NCI-H1105 treated with DMSO at 0.1 percent for 48 hours (cell line): Measurements from ENCODE around the gene AHNAK2.
"Not testable (repeated sequence)": the region's sequence is repeated elsewhere in the genome, so short reads cannot be mapped to it uniquely, and the experiment has no call there.

ENCODE experiments used
- DNase-seq: peaks from one replicate; lab custom pipeline; 2025; lab: John Stamatoyannopoulos, UW

The AHNAK2 gene

GRCh38 chr14:104951863-104952657 is 26.1 kb downstream of the AHNAK2 start:
- DNase-seq, result not testable (repeated sequence)

- DNase-seq, result not testable (repeated sequence)
These were observed 27.5 kb downstream of the AHNAK2 start for GRCh38 chr14:104950701-104951100.

GRCh38 chr14:104950021-104950420 is 28.2 kb downstream of the AHNAK2 start:
- no peak for DNase-seq

GRCh38 chr14:104949406-104949955 is 28.7 kb downstream of the AHNAK2 start:
- DNase-seq, result not testable (repeated sequence)

- no peak for DNase-seq
These were observed 29.5 kb downstream of the AHNAK2 start for GRCh38 chr14:104948736-104949031.

GRCh38 chr14:104947881-104948735 is 30.1 kb downstream of the AHNAK2 start:
- DNase-seq, result not testable (repeated sequence)

GRCh38 chr14:104947201-104947600 is 31.0 kb downstream of the AHNAK2 start:
- DNase-seq, result not testable (repeated sequence)

GRCh38 chr14:104945986-104946965 is 31.9 kb downstream of the AHNAK2 start:
- not testable (repeated sequence) for DNase-seq

- not testable (repeated sequence) for DNase-seq
These were observed 32.9 kb downstream of the AHNAK2 start for GRCh38 chr14:104945266-104945665.

- DNase-seq, result not testable (repeated sequence)
These were observed 33.6 kb downstream of the AHNAK2 start for GRCh38 chr14:104944436-104945205.

- not testable (repeated sequence) for DNase-seq
These were observed 34.2 kb downstream of the AHNAK2 start for GRCh38 chr14:104944016-104944308.

GRCh38 chr14:104943216-104944015 is 34.8 kb downstream of the AHNAK2 start:
- DNase-seq, result not testable (repeated sequence)

- no peak for DNase-seq
These were observed 35.6 kb downstream of the AHNAK2 start for GRCh38 chr14:104942586-104942985.

- DNase-seq, result no peak
These were observed 36.4 kb downstream of the AHNAK2 start for GRCh38 chr14:104941508-104942365.

GRCh38 chr14:104940526-104941150 is 37.5 kb downstream of the AHNAK2 start:
- DNase-seq, result no peak

GRCh38 chr14:104939666-104940410 is 38.3 kb downstream of the AHNAK2 start:
- DNase-seq, result no peak

GRCh38 chr14:104938960-104939359 is 39.2 kb downstream of the AHNAK2 start:
- no peak for DNase-seq

GRCh38 chr14:104938436-104938835 is 39.7 kb downstream of the AHNAK2 start:
- no peak for DNase-seq
